ENCODE results near the gene FBXO9. TPM values are rescaled to one million over a fixed set of nuclear protein-coding genes. Genes with fewer than 3 reads are reported as not detected.

FBXO9 gene
- polyA plus RNA-seq, 3 donors, result 47.7 to 105 (median 61.5) TPM

DNA sequence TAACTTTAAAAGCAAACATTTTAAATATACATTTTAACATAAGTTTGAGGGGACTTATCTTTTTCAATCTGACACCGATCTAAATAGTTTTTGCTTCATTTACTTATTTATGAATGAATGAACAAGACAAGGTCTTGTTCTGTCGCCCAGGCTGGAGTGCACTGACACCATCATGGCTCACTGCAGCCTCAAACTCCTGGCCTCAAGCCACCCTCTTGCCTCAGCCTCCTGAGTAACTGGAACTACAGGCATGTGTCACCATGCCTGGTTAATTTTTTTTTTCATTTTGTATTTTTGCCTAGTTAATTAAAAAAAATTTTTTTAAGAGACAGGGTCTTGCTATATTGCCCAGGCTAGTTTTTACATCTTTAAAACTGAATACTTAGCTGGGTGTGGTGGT lies 25.4 kb downstream of the FBXO9 start:
- H3K4me3 ChIP-seq (replicated peaks in 1 of 3; ENCODE audit: low read depth in 2 of 3, low read length in 3 of 3), result no peak overlapping the region
- no peak overlapping the region for H3K9ac ChIP-seq (ENCODE audit: insufficient read depth, low read length, poor library complexity, severe bottlenecking)
- no CpG with 5 or more reads among the region's 2 CpGs for WGBS (ENCODE audit: insufficient coverage)
- TF ChIP-seq CTCF (IDR thresholded peaks at IDR 0.05), result no peak
- intact Hi-C loops (cut with micrococcal nuclease), result no loop called here
- H3K9me3 Mint-ChIP-seq, result no peaks in the 10 kb centered on the region
- peaks cover 94 to 100% of the 10 kb centered on the region in 2 donors for H3K36me3 ChIP-seq (replicated peaks in 1 of 2; ENCODE audit: control insufficient read depth in 1 of 2, insufficient read depth in 2 of 2, low read length in 2 of 2)
- no peaks in the 10 kb centered on the region for H3K27me3 ChIP-seq (ENCODE audit: control insufficient read depth in 2 of 2, insufficient read depth in 2 of 2, low read length in 2 of 2)
- H3K79me2 ChIP-seq (ENCODE audit: insufficient read depth, low read length), result peaks cover 18% of the 10 kb centered on the region
- no peak overlapping the region for H3K4me3 Mint-ChIP-seq
- peak overlapping the region in 1 of 7 donors; percentile 57 for H3K27ac Mint-ChIP-seq
- peaks cover 85 to 95% of the 10 kb centered on the region in 2 donors for H3K36me3 Mint-ChIP-seq
- H3K27ac ChIP-seq (ENCODE audit: low read depth in 1 of 2, low read length in 2 of 2), result no peak overlapping the region
- no peaks in the 10 kb centered on the region for H3K27me3 Mint-ChIP-seq (ENCODE audit: low read depth in 3 of 3)
- no peak for DNase-seq
- no peaks in the 10 kb centered on the region for H3K4me1 Mint-ChIP-seq
- no peak overlapping the region for H3K4me2 ChIP-seq (replicated peaks; ENCODE audit: extremely low read depth, low read length, poor library complexity, severe bottlenecking)
- no peaks in the 10 kb centered on the region for H3K4me1 ChIP-seq (ENCODE audit: control insufficient read depth in 1 of 2, insufficient read depth in 2 of 2, low read length in 2 of 2)
- H2AFZ ChIP-seq (ENCODE audit: insufficient read depth, low read depth, low read length, poor library complexity, severe bottlenecking), result no peak overlapping the region
- H3K9me3 ChIP-seq (replicated peaks in 1 of 2; ENCODE audit: control insufficient read depth in 1 of 2, insufficient read depth in 1 of 2, low read length in 2 of 2), result no peaks in the 10 kb centered on the region
- peaks cover 7% of the 10 kb centered on the region for H4K20me1 ChIP-seq (ENCODE audit: insufficient read depth, low read length)

DNA sequence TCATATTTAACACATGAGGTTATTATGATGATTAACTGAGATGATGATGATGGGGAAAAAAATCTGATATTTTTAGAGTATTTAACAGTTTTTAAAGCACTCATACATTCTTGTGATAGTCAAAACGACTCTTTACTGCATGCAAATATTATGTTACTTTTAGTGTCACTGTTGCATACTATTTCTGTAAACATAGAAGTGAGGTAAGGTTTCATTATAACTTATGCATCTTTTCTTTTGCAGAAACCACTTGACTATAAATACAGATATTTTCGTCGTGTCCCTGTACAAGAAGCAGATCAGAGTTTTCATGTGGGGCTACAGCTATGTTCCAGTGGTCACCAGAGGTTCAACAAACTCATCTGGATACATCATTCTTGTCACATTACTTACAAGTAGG lies 30.1 kb downstream of the FBXO9 start:
- Mint-ChIP-seq H3K27ac (no peak overlapping the region), H3K4me1 (no peaks in the 10 kb centered on the region), H3K27me3 (ENCODE audit: low read depth in 3 of 3) (no peaks in the 10 kb centered on the region), H3K36me3 (peaks cover 87 to 98% of the 10 kb centered on the region in 2 donors), H3K9me3 (no peaks in the 10 kb centered on the region), H3K4me3 (no peak overlapping the region)
- 80% methylated on average over 1 of the region's 3 CpGs for WGBS (ENCODE audit: insufficient coverage)
- no peak for TF ChIP-seq CTCF (IDR thresholded peaks at IDR 0.05)
- Histone ChIP-seq H2AFZ (ENCODE audit: insufficient read depth, low read depth, low read length, poor library complexity, severe bottlenecking) (no peak overlapping the region), H3K27ac (ENCODE audit: low read depth in 1 of 2, low read length in 2 of 2) (no peak overlapping the region), H3K4me3 (replicated peaks in 1 of 3; ENCODE audit: low read depth in 2 of 3, low read length in 3 of 3) (no peak overlapping the region), H3K4me2 (replicated peaks; ENCODE audit: extremely low read depth, low read length, poor library complexity, severe bottlenecking) (no peak overlapping the region), H4K20me1 (ENCODE audit: insufficient read depth, low read length) (peaks cover 7% of the 10 kb centered on the region), H3K4me1 (ENCODE audit: control insufficient read depth in 1 of 2, insufficient read depth in 2 of 2, low read length in 2 of 2) (no peaks in the 10 kb centered on the region), H3K36me3 (replicated peaks in 1 of 2; ENCODE audit: control insufficient read depth in 1 of 2, insufficient read depth in 2 of 2, low read length in 2 of 2) (peaks cover 98 to 99% of the 10 kb centered on the region in 2 donors), H3K9ac (ENCODE audit: insufficient read depth, low read length, poor library complexity, severe bottlenecking) (no peak overlapping the region), H3K27me3 (ENCODE audit: control insufficient read depth in 2 of 2, insufficient read depth in 2 of 2, low read length in 2 of 2) (no peaks in the 10 kb centered on the region), H3K79me2 (ENCODE audit: insufficient read depth, low read length) (peaks cover 7% of the 10 kb centered on the region), H3K9me3 (replicated peaks in 1 of 2; ENCODE audit: control insufficient read depth in 1 of 2, insufficient read depth in 1 of 2, low read length in 2 of 2) (no peaks in the 10 kb centered on the region)
- DNase-seq, result no peak
- intact Hi-C loops (cut with micrococcal nuclease), result no loop called here

Data from CD14-positive monocyte (primary cell).